ENCODE data around the gene PRMT7.

The PRMT7 gene

DNA sequence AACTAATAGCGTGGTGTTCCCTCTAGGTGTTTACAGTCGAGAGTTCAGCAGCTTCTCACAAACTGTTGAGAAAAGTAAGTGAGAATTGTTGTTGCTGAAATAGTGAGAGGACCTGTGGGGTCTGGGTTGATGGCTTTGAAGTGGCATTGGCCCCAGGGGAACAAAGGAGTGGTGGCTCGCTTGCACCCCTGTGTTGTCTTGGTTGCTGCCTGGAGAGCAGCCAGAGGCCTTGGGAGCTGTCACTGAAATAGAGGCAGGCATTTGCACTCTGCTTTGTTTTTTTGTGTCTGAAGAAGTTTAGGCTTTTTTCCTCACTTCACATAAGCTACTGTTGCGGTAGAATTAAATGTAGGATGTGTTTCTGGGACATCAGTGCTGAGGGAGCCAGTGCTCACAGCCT, 36.8 kb downstream of the PRMT7 start:
- DNase-seq (ENCODE audit: low spot score), result no peak

DNA sequence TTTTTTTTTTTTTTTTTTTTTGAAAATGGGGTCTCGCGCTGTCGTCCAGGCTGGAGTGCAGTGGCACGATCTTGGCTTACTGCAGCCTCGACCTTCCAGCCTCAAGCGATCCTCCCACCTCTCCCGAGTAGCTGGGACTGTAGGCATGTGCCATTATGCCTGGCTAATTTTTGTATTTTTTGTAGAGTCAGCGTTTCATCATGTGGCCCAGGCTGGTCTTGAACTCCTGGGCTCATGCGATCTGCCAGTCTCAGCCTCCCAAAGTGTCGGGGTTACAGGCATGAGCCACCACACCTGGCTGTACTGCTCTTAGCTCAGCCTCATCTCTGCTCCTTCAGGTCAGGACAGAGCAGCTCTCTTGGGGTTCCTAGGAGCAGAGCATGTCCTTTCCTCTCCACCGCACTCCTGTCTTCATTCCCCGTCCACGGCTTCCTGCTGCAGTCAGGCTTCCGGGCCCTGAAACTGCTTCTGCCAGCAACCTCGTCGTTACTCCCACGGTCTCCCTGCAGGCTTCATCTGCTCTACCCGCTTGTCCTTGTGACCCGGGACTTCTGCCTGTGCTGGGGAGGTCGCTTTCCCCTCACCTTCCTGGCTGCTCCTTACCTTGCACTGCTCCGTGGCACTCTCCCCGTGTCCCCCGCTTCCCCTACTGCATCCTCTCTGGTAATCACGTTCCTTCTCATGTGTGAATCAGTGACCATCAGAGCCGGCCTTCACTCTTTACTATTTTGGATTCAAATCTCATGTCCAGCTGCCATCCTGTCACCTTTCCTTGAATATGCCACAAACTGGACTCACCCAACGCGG, 38.0 kb downstream of the PRMT7 start:
- DNase-seq (ENCODE audit: low spot score), result no peak

- DNase-seq (ENCODE audit: low spot score), result no peak
Observed at GRCh38 chr16:68349838-68350410, 39.1 kb downstream of the PRMT7 start.

DNA sequence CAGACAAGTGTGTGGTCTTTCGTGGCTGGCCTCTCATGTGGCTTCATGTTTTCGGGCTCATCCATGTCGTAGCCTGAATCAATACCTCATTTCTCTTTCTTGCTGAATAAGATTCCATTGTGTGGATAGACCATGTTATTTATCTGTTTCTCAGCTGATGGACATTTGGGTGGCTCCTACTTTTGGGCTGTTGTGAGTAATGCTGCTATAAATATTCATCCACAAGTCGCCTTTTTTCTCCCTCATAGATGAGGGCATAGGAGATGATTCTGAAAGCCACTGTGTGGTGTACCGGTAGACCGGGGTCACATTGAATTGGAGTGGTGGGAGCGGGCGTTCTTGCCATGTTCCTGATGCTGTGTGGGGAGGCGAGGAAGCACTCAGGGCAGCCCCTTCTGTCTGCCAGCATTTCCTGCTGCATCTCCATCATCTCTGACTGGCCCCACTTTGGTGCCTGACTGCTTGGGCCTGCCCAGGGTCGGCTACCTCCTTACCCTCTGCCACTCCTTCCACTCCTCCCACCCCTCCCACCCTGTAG, 40.1 kb downstream of the PRMT7 start:
- DNase-seq (ENCODE audit: low spot score), result no peak

- no peak for DNase-seq (ENCODE audit: low spot score)
Observed at GRCh38 chr16:68351463-68351862, 40.6 kb downstream of the PRMT7 start.

DNA sequence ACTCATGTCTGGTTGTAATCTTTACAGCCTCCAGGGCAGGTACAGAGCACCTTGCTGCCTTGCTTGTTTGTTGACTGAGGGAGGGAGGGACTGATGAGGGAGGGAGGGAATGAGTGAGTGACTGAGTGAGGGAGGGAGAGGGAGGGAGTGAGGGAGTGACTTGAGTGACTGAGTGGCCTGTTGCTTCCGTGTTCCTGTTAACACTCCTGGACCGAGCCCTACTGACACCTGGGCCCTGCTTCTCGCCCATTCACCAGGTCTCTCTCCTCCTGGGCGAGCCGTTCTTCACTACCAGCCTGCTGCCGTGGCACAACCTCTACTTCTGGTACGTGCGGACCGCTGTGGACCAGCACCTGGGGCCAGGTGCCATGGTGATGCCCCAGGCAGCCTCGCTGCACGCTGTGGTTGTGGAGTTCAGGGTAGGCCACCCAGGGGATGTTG, 41.2 kb downstream of the PRMT7 start:
- no peak for DNase-seq (ENCODE audit: low spot score)

DNA sequence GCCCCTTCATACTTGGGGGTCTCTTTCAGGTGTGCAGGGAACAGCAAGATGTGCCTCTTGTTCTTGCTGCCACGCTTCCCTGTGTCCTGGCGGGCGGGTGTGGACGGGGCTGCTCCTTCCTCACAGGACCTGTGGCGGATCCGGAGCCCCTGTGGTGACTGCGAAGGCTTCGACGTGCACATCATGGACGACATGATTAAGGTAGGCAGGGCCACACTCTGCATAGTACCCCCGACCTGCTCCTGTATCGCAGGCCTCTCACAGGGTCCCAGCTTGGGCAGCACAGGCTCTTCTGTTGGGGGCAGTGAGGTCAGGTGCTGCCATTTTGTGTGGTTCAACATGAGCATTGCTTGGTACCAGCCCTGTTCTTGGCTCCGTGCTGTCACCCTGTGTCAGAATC, 42.5 kb downstream of the PRMT7 start:
- no peak for DNase-seq (ENCODE audit: low spot score)

DNA sequence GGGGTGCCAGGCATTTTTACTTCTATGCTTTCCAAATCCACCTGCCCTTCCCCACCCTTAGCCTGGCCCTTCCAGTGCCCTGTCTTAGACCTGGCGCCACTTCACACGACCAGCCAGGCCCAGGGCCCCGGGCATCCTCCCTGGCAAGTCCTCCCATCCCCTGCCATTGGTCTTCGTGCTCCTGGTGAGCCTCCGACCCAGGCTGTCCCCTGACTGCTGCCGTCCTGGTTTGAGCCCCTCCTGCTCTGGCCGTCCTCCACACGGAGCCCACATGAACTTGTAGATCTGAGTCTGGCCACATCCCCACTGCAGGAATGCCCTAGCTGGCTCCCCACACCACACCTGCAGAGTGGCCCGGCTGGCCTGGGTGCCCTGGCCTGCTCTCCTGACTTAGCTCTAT, 44.0 kb downstream of the PRMT7 start:
- no peak for DNase-seq (ENCODE audit: low spot score)

DNA sequence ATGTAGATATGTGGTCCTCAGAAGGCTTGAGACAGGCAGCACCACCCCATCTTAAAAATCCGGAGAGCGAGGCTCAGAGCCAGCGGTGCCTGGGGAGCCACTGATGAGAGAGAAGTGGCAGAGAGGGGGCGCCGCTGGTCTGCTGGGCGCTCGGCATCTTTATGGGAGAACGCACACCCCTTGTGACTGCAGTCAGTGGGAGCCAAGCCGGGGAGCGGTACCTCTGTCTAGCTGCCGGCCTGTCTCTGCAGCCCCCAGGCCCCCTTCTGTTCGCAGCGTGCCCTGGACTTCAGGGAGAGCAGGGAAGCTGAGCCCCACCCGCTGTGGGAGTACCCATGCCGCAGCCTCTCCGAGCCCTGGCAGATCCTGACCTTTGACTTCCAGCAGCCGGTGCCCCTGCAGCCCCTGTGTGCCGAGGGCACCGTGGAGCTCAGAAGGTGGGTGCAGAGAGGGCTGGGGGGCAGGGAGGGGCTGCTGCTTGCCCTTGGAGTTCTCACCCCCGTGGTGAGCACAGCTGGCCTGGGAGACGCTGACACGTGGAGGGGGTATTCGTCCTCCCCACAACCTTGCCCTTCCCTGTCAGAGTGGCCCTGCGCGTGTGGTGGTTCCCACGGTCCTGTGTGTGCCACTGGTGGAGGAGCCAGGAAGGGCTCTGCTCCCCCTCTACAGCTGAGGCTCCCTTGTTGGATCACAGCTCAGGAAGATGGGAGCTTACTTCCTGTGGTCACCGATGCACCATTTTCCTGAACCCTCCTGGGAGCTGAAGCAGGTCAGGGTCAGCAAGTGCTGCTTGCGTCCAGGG, 44.8 kb downstream of the PRMT7 start:
- no peak for DNase-seq (ENCODE audit: low spot score)

DNA sequence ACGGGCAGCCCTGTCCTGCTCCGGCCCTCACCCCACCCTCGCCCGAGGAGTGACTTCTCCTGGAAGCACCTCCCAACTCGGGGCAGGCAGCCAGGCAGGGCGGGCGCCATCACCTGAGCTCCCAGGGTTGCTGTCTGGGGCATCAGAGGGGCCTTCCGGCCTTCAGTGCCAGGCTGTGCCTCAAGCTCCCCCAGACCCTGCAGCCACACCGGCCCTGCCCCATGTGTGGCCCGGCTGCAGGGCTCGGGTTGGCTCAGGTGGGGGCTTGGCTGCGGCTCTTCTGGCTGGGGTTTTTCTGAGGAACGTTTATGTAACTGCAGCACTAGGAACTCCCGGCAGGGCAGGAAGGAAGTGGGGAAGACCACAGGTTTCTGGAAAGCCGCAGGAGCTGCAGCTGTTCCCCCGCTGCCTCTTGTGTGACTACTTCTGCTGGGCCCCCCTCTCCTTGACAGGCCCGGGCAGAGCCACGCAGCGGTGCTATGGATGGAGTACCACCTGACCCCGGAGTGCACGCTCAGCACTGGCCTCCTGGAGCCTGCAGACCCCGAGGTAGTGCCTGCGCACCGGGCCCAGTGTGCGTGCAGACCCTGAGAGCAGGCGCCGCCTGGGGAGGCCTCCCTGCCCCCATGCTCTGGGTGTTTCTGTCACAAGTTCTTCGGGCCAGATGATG, 45.6 kb downstream of the PRMT7 start:
- no peak for DNase-seq (ENCODE audit: low spot score)

DNA sequence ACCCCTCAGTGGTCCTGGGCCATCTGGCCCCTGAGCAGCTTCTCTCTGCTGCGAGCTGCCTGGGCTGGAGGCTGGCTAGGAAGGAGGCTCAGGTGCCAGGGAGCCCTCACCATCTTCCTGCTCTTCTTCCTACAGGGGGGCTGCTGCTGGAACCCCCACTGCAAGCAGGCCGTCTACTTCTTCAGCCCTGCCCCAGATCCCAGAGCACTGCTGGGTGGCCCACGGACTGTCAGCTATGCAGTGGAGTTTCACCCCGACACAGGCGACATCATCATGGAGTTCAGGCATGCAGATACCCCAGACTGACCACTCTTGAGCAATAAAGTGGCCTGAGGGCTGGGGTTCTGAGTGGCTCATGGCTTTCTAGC, 46.1 kb downstream of the PRMT7 start:
- DNase-seq (ENCODE audit: low spot score), result no peak

GRCh38 chr16:68357521-68357922, 46.7 kb downstream of the PRMT7 start:
- no peak for DNase-seq (ENCODE audit: low spot score)

GRCh38 chr16:68357923-68358322, 47.1 kb downstream of the PRMT7 start:
- no peak for DNase-seq (ENCODE audit: low spot score)

GRCh38 chr16:68358951-68359350, 48.1 kb downstream of the PRMT7 start:
- no peak for DNase-seq (ENCODE audit: low spot score)

DNA sequence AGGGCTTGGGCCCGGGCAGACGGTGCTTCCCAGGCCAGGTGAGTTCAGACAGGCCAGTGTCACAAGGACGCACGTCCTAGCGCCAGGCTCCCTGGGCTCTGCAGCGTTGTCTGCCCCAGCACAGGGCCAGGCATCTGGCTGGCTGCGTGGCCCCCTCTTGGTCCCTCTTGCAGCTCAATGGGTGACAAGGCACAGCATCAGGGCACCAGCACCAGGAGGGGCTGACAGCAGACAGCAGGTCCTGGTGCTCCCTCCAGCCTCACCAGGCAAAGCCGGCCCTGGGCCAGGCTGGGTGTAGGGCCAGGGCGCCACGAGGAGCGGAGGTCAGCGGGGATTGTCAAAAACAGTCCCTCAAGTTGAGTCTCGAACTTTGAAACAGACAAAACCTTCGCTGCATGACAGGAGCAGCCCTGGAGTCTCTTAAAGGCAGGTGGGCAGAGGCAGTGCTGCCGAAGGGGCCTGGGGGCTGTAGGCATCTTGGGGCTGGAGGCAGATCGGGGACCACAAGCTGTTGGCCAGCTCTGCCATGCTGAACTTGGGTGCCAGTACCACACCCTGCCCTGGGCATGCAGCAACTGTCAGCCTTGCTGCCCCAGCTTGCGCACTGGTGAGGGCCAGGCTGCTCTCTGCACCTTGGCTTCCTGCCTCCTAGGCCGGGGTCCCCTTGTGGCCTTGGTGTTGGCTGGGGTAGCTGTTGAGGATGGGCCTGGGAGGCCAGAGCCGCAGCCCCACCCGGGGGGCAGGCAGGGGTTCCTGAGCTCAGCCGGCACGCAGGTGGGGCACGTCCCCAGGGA, 48.8 kb downstream of the PRMT7 start:
- no peak for DNase-seq (ENCODE audit: low spot score)

DNA sequence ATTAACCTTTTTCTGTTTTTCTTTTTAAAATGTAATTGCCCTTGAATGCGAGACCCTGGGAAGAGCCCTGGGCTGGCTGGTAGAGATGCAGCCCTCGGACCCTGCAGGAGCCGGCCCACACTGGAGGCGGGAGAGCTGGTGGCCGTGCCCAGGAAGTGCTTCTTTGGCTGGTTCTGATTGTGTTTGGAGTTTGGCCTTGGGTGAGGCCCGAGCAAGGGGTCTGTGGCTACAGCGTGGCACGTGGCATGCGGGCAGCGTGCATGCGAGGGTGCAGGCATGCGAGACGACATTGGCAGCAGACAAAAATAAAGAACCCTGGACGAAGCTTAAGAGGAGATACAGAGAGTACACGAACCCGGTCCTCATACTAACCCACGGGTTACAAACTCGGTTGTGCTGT, 49.7 kb downstream of the PRMT7 start:
- no peak for DNase-seq (ENCODE audit: low spot score)

DNA sequence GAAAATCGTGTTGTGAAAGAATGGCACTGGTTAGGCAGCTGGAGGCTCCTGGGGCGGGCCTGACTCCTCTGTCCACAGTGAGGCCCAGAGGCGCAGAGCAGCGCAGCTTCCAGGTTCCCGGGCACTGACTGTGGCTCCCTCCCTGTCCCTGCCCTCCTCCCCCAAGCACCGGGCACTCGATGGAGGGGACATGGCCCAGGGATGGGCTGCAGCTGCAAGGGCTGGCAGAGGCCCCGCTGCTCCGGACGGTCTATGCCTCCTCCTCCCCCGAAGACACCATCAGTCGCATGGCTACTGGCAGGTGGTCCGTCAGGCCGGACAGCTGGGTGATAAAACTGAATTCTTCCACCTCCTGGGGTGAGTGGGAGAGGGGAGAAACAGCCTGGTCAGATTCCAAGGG, 50.1 kb downstream of the PRMT7 start:
- DNase-seq (ENCODE audit: low spot score), result no peak

- no peak for DNase-seq (ENCODE audit: low spot score)
Observed at GRCh38 chr16:68361485-68361884, 50.7 kb downstream of the PRMT7 start.

- no peak for DNase-seq (ENCODE audit: low spot score)
Observed at GRCh38 chr16:68362262-68362913, 51.6 kb downstream of the PRMT7 start.

DNA sequence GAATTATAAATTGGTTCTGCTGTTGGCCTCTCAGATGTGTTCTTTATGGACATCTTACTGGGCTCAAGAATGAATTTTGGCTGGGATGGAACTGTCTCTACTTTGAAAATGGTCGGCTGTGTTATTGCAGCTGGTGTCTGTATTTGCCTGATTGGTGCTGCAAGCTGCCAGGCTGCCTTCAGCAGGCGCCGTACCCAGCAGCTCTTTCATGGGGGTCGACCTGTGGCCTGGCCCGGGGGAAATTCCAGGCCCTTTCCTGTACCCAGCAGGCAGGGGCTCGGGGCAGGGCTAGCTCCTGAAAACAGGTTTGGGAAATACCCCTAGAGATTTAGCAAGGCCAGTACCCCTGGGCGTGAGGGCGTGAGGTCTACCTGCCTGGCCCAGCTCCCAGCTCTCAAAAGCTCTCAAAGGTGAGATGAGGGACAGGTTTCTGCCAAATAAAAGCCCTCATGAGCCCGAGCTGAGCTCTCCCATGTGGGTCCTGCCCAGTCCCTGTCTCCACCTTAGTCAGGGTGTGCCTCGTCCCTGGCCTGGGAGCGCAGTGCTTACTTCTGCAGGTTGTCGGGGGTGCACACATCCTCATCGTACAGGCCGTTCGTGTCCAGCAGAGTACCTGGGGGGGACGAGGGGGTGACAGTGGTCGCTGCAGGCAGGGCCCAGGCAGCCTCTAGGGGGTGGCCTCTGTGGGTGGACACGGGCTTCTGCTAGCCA, 52.3 kb downstream of the PRMT7 start:
- DNase-seq (ENCODE audit: low spot score), result no peak

All from germinal center (tissue), 1 donor.